BE2C (cell line): ENCODE results near the gene FHL3.

Experiments
- DNase-seq: peaks from one replicate; pipeline ENCODE4 v3.0.0-alpha.2; 2020
- H3K27me3 ChIP-seq: fragments of 250-450 bp; sonication (Bioruptor Pico); 2 replicates; pipeline ENCODE4 v1.5.1; 2020; ENCODE audit warnings: mild to moderate bottlenecking
- H3K36me3 ChIP-seq: fragments of 250-450 bp; sonication (Bioruptor Pico); 2 replicates; pipeline ENCODE4 v1.5.1; 2020; ENCODE audit warnings: mild to moderate bottlenecking
- H3K4me1 ChIP-seq: fragments of 250-450 bp; sonication (Bioruptor Pico); 2 replicates; pipeline ENCODE4 v1.5.1; 2020
- H3K4me3 ChIP-seq: 2 replicates; pipeline ENCODE4 v1.5.1; 2011; ENCODE audit warnings: low read depth, low read length
- H3K9me3 ChIP-seq: fragments of 250-450 bp; sonication (Bioruptor Pico); 2 replicates; pipeline ENCODE4 v1.5.1; 2020
- CTCF ChIP-seq: IDR thresholded peaks from 2 replicates; pipeline ENCODE4 v1.5.1; 2012; ENCODE audit warnings: mild to moderate bottlenecking, low read depth, low read length

FHL3 gene

GRCh38 chr1:38015978-38016725, 10.8 kb upstream of the FHL3 start:
- no peak for TF ChIP-seq CTCF
- Histone ChIP-seq H3K4me3 (no peak overlapping the region), H3K27me3 (no peaks in the 10 kb centered on the region), H3K9me3 (no peaks in the 10 kb centered on the region), H3K36me3 (peaks cover 8% of the 10 kb centered on the region; the same call in 1 of the 2 replicates), H3K4me1 (no peaks in the 10 kb centered on the region)
- DNase-seq, result no peak

- TF ChIP-seq CTCF, result no peak
- Histone ChIP-seq H3K4me1 (no peaks in the 10 kb centered on the region), H3K4me3 (no peak overlapping the region), H3K36me3 (peaks cover 6% of the 10 kb centered on the region; the same call in 1 of the 2 replicates), H3K27me3 (no peaks in the 10 kb centered on the region), H3K9me3 (no peaks in the 10 kb centered on the region)
- DNase-seq, result no peak
Observed at GRCh38 chr1:38014724-38015424, 9.6 kb upstream of the FHL3 start.

GRCh38 chr1:38014171-38014570, 8.9 kb upstream of the FHL3 start:
- no peak overlapping the region for H3K4me3 ChIP-seq
- DNase-seq, result no peak
- no peaks in the 10 kb centered on the region for H3K9me3 ChIP-seq
- no peaks in the 10 kb centered on the region; the same call in 1 of the 2 replicates for H3K36me3 ChIP-seq
- H3K4me1 ChIP-seq, result no peaks in the 10 kb centered on the region
- no peaks in the 10 kb centered on the region for H3K27me3 ChIP-seq
- TF ChIP-seq CTCF, result no peak

GRCh38 chr1:38013227-38013622, 7.9 kb upstream of the FHL3 start:
- H3K4me3 ChIP-seq, result peak overlapping the region; percentile 88
- no peak for DNase-seq
- no peak for TF ChIP-seq CTCF
- no peaks in the 10 kb centered on the region; the same call in 1 of the 2 replicates for H3K36me3 ChIP-seq
- no peaks in the 10 kb centered on the region for H3K9me3 ChIP-seq
- H3K27me3 ChIP-seq, result no peaks in the 10 kb centered on the region
- H3K4me1 ChIP-seq, result no peaks in the 10 kb centered on the region

- H3K4me1 ChIP-seq, result no peaks in the 10 kb centered on the region
- H3K36me3 ChIP-seq, result no peaks in the 10 kb centered on the region
- H3K4me3 ChIP-seq, result peak within 1 kb of the TSS; percentile 88
- no peaks in the 10 kb centered on the region for H3K27me3 ChIP-seq
- TF ChIP-seq CTCF, result no peak
- no peaks in the 10 kb centered on the region for H3K9me3 ChIP-seq
- DNase-seq, result peak; percentile 90
Observed at GRCh38 chr1:38012363-38013226, 7.3 kb upstream of the FHL3 start, which contains the start of gene UTP11. TSS of gene UTP11 (plus strand) at chr1:38012734. CDS start at chr1:38012803, 69 bp downstream.
